ENCODE data around the gene CACNA1A.

GRCh38 chr19:13270514-13271105, 235.7 kb downstream of the CACNA1A start:
- TF ChIP-seq CTCF (IDR thresholded peaks at IDR 0.05; ENCODE audit: insufficient read depth, low read length) (no peak), GABPA (IDR thresholded peaks at IDR 0.05; ENCODE audit: low read depth) (no peak)
